Measurements from ENCODE around the gene CELA2B. TPM values are rescaled to one million over a fixed set of nuclear protein-coding genes. Genes with fewer than 3 reads are reported as not detected.
"Not testable (repeated sequence)": the region's sequence is repeated elsewhere in the genome, so short reads cannot be mapped to it uniquely, and the experiment has no call there.

The CELA2B gene
- total RNA-seq, 1 donor from 2014 or later = not detected

DNA sequence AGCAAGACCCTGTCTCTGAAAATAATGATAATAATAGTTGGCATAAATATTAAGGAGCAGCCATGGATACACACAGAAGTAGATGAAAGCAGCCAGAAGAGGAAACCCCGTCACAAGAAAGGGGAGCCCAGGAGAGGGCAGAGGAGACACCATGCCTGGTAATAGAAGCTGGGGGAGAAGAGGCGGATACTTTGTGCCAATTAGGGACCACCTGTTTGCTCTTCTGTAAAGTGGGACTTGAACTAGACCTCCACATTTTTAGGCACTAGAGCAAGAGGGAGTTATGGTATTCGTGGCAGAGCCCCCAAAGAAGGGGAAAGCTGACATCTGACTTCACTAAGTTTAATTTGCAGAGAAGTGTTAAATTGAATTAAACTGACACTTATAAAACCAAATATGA is 12.5 kb downstream of the CELA2B start:
- no peaks in the 10 kb centered on the region for H3K4me1 ChIP-seq
- no peaks in the 10 kb centered on the region for H3K9me3 ChIP-seq
- peaks cover 11% of the 10 kb centered on the region for H3K36me3 ChIP-seq
- DNase-seq (no peak), ATAC-seq (no peak)
- H3K27ac ChIP-seq = no peak overlapping the region
- H3K27me3 ChIP-seq (ENCODE audit: low read depth) = no peaks in the 10 kb centered on the region
- intact Hi-C loops (cut with DNase I) = no loop called here
- TF ChIP-seq, protein P1, sequence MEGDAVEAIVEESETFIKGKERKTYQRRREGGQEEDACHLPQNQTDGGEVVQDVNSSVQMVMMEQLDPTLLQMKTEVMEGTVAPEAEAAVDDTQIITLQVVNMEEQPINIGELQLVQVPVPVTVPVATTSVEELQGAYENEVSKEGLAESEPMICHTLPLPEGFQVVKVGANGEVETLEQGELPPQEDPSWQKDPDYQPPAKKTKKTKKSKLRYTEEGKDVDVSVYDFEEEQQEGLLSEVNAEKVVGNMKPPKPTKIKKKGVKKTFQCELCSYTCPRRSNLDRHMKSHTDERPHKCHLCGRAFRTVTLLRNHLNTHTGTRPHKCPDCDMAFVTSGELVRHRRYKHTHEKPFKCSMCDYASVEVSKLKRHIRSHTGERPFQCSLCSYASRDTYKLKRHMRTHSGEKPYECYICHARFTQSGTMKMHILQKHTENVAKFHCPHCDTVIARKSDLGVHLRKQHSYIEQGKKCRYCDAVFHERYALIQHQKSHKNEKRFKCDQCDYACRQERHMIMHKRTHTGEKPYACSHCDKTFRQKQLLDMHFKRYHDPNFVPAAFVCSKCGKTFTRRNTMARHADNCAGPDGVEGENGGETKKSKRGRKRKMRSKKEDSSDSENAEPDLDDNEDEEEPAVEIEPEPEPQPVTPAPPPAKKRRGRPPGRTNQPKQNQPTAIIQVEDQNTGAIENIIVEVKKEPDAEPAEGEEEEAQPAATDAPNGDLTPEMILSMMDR (IDR thresholded peaks at IDR 0.05) = no peak
- H3K4me3 ChIP-seq = no peak overlapping the region

DNA sequence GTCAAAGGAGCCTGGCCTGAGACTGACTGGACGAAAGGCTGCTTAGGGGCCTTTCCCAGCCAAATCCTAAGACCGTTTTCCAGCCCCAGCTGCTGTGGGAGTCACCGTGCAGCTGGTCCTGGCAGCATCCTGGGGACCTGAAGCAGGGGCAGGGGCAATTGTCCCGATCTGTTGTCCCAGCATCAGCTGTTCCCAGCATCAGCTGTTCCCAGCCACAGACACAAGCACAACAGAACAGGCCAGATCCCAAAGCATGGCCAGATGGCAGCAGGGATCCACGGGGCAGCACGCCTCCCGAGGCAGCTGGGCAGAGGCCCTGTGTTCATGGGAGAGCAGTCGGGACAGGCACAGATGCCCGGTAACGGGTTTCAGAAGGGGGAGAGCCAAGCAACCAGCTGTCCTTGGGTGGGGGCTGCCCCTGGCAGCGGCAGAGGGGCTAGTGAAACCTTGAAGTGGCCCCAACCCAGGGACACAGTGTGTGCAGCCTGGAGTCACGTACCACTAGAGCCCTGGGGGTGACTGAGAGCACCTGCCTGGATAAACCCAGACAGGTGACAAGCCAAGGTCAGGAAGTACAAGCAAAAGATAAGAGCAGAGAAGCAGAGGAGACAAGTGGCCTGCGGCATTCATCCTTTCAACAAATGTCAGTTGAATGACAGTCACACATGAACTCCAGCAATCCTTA is 13.3 kb downstream of the CELA2B start:
- Histone ChIP-seq H3K27ac (no peak overlapping the region), H3K4me3 (no peak overlapping the region), H3K36me3 (peaks cover 19% of the 10 kb centered on the region), H3K4me1 (no peaks in the 10 kb centered on the region), H3K27me3 (ENCODE audit: low read depth) (no peaks in the 10 kb centered on the region), H3K9me3 (no peaks in the 10 kb centered on the region)
- DNase-seq = no peak
- TF ChIP-seq, protein P1 (IDR thresholded peaks at IDR 0.05) = no peak
- intact Hi-C loops (cut with DNase I) = no loop called here
- no peak for ATAC-seq

DNA sequence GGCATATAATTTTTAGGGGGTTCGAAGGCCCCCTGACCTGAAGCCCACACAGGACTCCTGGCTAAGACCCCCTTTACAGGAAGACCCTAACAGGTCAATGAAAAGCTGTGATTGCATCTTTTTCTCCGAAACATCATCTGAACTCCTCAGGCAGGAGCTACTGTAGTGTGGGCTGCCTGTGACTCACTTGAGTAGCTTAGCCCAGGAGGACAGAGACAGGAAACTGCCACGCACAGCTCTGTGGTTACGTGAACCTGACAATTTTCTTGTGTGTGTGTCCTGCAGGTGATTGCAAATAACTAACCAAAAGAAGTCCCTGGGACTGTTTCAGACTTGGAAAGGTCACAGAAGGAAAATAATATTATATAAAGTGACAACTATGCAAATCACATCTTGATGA is 15.1 kb downstream of the CELA2B start:
- H3K9me3 ChIP-seq; ATAC-seq; DNase-seq; H3K4me1 ChIP-seq; H3K27ac ChIP-seq; H3K4me3 ChIP-seq; H3K27me3 ChIP-seq (ENCODE audit: low read depth); intact Hi-C loops (cut with DNase I): not testable (repeated sequence)
- H3K36me3 ChIP-seq = peaks cover 27% of the 10 kb centered on the region

DNA sequence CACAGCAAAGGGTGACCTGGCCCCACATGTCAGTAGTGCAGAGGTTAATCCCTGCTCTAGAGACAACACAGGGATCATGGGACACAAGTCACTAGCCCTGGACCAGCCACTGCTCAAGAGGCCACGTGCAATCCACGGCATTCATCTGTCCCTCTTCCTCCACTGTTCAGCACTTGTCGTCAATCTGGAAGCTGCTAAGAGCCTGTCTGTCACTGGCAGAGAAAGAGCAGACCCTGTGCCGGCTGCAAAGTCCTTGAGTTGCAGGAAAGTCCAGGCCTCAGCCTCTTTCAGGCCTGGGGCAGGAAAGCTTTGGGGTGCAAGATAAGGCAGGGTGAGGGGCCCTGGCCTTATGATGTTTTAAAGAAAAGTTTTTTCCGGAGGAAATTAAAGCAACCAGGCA is 16.7 kb downstream of the CELA2B start:
- no peak overlapping the region for H3K4me3 ChIP-seq
- no peak overlapping the region for H3K27ac ChIP-seq
- no peaks in the 10 kb centered on the region for H3K9me3 ChIP-seq
- ATAC-seq (no peak), DNase-seq (no peak)
- TF ChIP-seq, protein P1 (IDR thresholded peaks at IDR 0.05) = no peak
- H3K4me1 ChIP-seq = no peaks in the 10 kb centered on the region
- peaks cover 33% of the 10 kb centered on the region for H3K36me3 ChIP-seq
- H3K27me3 ChIP-seq (ENCODE audit: low read depth) = no peaks in the 10 kb centered on the region
- intact Hi-C loops (cut with DNase I) = no loop called here

DNA sequence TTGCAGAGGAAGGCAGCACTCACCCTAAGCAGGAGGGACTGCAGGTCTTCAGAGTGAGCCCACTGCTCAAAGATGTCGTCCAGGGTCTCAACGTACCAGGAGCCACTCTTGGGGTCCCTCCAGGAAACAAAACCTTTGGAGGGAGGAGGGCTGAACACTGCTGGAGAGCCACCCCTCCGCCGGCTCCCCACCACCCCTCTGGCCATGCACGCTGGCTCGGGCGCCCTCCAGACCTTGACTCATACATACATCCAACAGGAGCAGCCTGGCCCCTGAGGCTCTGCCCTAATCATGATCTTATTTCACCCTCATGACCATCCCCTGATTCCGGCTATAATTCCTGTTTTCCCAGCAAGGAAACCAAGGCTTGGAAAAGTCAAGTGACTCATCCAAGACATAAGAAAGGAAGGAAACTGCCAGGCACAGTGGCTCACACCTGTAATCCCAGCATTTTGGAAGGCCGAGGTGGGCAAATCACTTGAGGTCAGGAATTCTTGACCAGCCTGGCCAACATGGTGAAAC is 18.0 kb downstream of the CELA2B start:
- Histone ChIP-seq H3K27ac (no peak overlapping the region), H3K4me3 (no peak overlapping the region), H3K9me3 (no peaks in the 10 kb centered on the region), H3K4me1 (no peaks in the 10 kb centered on the region), H3K36me3 (peaks cover 33% of the 10 kb centered on the region), H3K27me3 (ENCODE audit: low read depth) (no peaks in the 10 kb centered on the region)
- DNase-seq (no peak), ATAC-seq (no peak)
- TF ChIP-seq, protein P1 (IDR thresholded peaks at IDR 0.05) = no peak
- intact Hi-C loops (cut with DNase I) = no loop called here

All from lower lobe of right lung (tissue), 2 donors.